HCEC 1CT (cell line): ENCODE data around the gene SBF1.
A peak's percentile ranks its signal among the peaks of the same experiment; 100 is the strongest.

Experiments
- DNase-seq: peaks from one replicate; pipeline ENCODE4 v3.0.0-alpha.2; 2017

Gene SBF1

DNA sequence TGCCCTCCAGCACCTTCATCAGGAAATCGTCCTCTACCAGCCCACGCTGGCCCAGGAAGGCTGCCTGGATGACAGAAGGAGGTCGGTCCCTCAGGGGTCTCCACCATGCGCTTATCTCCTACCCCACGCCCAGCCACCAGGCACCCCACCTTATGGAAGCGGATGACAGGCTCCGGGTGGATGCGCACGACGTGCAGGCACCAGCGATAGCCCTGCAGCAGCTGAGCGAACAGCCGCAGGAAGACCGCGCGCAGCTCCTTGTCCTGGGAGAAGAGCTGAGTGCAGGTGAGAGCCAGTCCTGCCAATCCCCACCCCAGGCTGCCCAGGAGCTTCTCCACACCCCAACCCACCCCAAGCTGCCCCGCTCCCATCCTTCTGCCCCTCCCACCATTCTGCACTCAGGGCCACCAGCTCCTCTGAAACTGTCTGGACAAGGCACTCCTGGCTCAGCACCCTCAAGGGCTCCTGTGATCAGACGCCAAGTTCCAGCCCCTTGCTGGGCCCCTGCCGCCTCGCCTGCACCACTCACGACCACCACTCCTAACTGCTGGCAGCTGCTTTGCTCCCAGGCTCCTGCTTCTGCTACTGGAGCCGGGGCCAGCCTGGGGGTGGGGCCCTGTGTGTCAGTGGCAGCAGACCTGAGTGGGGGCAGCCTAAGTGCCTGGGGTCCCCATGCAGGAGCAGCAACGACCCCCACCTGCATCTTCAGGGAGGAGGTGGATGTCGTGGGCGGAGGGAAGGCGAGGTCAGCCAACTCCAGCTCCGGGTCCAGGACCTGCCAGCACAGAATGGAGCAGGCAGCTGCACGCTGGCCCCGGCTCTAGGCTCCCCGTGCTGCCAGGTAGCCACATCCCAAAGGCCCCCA, 9.5 kb downstream of the SBF1 start:
- DNase-seq = no peak

DNA sequence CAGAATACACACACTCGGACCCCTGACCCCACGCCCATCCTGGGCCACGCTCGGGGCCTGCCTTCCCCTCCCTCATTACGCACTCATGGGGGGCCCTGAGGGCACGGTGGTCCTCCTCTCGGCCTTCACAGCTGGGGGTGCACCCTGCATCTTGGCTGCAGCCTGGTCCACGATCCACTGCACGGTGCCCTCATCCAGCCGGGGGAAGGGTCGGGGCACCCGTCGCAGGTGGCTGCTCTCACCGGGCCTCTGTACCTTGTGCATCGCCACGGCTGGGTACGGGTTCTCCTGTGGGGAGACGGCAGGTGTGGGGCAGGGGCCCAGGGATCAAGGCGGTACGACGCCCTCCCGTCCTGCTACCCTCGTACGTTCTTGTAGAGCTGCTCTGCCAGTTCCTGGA, 10.4 kb downstream of the SBF1 start:
- DNase-seq = no peak

DNA sequence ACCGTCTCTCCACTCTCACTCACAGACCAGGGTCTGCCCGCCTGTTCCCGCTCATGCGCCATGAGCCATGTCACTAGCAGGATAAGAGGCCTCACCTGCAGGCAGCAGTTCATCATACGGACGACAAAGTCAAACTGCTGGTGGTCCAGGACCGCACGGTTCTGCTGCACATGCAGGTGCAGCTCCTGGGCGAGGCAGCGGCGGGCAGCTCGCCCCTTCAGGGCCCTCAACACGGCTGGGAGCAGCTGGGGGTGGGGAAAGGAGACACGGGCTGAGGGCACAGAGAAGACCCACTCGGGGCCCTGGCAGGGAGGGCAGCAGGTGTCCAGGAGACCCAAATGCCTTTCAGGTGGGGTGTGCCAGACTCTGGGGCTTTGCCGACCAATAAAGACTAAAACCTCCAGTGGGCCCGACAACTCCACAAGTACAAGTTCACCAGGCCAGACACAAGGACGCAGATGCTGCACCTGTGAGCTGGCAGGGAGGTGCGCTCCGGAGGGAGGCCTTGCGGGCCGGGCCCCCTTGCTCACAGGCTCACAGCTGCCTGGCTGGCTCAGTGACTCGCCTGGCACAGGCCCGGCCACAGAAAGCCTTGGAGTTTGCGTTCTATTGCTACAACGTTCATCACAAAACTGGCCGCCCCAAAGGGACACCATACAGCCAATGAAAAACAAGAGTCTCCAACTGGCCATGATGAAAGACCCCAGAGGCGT, 11.5 kb downstream of the SBF1 start:
- no peak for DNase-seq

DNA sequence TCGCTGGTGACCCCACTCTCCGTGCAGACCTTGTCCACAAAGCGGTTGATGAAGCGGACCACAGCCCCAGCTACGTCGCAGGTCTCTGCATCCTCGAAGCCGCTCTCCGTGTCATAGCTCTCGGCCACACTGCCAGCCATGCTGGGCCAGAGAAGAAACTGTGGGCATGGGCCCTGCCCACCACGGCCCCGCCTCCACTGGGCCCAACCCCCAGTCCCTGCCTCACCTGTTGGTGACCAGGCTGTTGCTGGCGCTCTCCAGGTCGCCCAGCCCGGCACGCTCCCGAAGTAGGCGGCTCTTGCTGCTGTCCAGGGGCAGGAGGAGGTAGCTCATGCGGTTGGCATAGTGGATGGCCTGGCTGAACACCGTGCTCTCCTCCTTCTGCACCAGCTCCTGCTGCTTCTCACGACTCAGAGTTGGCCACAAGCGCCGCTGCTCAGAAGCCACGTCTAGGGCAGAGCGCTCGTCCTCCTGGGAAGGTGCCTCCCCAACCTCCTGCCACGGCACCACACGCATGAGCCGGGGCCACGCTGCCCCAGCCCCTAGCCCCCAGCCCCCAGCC, 12.8 kb downstream of the SBF1 start:
- no peak for DNase-seq

DNA sequence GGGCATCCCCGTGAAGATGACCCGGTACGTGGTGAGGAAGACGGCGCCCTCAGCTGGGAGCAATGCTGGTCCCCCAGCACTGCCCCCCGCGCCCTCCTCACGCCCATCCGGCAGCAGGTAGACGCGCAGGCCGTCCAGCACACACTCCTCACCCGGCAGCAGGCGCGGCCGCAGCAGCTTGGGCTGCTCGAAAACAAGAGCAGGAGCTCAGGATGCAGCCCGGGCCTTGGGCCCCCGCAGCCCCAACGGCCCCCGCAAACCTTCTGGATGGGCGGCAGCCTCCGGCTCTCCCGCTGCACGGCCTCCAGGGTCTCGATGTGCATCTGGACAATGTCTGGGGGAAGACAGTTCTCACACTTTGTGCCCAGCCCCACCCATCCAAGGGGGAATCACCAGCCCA, 13.3 kb downstream of the SBF1 start:
- no peak for DNase-seq

DNA sequence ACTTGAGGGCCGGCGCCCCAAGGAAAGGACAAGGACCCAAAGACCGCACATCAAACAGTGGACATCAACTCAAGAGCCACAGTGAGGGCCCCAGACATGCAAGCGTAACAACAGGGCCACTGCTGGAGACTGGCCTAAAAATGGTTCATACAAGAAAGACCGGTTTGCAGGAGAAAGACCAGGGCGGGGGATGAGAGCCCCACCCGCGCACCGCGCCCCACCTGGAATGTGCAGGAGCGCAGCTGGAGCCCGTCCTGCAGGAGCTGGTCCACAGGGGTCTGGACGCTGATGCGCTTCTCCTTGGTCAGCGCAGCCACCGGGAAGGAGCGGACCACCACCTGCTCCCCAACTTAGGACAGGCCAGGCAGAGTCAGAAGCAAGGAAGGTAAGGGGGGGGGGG, 13.9 kb downstream of the SBF1 start:
- DNase-seq = no peak

DNA sequence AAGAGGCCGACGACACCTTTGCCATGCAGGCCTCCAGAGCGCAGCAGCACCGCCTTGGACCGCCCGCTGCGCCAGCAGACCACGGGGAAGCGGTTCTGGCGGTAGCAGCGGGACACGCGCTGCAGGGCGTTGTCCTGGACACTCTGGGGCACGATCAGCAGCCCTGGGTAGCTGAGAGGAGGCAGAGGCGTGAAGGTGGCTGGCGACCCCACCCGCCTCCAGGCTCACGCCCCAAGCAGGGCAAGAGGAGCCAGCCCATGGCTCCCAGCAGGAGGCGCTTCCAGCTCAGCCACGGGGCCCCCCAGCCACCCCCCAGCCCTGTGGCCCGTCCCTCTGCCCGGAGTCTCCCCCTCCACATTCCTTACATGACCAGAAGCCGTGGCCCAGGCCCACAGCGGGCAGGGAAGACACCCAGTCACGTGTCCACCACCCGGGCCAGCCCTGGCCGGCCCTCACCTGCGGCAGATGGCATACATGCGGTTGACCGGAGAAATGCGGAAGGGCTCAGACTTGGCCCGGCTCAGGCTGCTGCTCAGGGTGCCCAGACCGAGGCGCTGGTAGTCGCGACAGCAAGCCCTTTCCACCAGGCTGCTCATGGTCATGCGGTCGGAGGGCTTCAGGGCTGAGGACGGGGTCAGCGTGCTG, 15.2 kb downstream of the SBF1 start:
- no peak for DNase-seq

DNA sequence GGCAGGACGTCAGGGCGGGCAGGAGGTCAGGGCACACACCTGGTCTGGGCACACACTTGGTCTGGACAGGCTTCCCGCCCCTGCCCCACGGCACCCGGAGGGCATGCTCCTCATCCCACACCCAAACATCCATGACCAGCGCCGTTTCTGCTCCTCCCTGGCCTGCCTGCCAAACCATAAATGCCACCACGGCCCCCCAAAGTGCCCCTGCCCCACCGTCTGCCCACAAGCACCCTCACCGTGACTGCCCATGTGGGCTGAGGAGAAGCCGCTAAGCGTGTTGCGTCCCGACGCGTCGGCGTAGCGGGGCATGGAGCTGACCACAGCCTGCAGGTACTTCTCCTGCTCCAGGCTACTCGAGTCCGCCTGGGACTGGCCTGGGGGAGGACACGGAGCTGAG, 15.8 kb downstream of the SBF1 start:
- DNase-seq = no peak

DNA sequence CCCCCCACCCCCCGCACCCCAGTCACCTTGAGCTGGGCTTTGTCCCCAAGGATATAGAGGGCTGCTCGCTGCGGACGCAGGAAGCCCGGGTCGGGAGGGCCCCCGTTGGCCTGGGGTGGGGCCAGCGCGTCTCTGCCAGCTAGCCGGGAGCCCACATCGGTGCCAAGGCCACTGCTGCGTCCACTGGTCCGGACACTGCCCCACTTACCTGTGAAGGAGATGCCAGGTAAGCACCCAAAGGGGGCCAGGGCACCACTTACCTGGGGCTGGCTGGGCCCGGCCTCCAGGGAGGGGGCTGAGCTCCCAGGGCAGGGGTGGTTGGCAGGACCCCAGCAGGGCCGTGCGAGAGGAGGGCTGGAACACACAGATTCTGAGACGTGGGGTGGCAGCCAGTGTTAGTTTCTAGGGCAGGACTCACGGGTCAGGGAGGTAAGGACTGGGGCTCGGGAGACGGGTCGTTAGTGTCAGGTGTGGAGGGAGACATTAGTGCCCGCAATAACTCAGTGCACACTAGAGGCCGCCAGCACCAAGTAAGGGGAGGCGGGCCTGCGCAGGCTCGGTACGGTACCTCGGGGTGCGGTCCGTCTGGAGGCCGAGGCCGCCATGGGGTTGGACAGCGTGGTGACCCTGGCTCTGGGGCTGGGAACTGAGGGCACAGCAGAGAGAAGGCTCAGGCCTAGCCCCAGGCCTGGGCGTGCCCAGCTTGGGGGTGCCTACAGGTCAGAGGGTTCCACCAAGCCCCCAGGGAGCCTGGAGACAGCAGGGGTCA, 18.2 kb downstream of the SBF1 start:
- DNase-seq = no peak

DNA sequence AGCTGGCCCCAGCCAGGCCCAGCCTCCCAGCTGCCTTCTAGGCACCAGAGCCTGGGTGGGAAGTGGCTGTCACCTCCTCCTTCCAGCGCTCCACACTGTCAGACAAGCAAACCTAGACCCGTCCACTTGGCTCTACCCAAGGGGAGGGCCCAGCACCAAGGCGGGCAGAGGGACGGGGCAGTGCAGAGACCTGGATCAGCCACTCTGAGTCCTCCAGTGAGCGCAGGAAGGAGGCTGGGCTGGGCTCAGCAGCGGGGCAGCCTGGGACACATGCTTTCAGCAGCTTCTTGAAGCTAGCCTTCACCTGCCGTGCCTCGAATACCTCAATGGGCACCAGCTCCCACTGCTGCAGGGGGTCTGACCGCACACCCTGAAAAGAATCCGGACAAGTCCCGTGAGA, 18.8 kb downstream of the SBF1 start:
- no peak for DNase-seq

DNA sequence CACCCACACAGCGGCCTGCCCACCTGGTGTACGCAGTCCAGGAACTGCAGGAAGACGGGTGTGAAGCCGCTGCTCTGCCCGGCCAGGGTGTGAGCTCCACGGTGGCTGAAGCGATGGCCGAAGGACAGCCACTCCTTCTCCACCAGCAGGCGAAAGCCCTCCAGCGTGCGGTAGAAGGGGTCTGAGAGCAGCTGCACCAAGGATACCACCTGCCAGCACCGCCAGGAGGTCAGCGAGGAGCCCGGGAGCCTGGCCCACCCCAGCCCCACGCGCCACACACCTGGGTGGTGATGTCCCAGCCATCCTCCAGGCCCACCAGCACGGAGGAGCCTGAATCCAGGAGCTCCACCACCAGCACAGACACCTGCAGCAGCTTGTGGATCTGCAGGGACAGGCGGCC, 19.6 kb downstream of the SBF1 start:
- no peak for DNase-seq

DNA sequence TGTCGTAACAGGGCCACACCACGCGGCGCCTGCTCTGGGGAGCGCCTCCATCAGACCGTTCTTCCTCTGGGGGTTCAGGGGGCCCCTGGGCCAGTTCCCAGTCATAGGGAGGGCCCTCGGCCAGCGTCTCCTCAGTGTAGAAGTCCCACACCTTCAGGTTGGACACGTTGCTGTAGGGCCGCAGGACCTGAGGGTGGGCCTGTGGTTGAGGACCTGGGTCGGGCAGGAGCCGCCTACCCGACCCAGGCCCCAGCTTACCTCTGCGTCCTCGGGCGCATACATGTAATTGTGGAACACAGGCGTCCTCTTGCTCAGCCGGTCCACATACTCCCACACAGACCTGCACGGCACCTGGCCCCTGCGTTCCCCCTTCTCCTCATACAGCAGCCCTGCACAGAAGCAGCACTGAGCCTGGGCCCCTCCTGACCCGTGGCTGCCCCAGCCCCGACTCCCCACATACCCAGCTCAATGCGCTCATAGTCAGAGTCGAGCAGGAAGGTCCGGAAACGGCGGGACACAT, 20.2 kb downstream of the SBF1 start:
- no peak for DNase-seq

DNA sequence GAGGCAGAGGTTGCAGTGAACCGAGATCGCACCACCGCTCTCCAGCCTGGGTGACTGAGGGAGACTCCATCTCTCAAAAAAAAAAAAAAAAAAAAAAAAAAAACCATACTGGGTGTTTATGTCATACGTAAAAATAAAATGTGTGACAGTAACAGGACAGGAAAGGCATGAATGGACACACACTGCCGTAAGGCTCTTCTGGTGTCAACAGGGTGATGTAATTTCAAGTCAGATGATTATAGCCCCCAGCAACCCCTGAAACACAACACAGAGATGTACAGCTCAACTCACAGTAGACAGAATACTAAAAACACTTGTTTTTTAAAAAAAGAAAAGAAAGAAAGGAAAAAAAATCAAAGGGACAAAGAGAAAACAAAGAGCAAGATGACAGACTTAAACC, 22.2 kb downstream of the SBF1 start:
- no peak for DNase-seq

DNA sequence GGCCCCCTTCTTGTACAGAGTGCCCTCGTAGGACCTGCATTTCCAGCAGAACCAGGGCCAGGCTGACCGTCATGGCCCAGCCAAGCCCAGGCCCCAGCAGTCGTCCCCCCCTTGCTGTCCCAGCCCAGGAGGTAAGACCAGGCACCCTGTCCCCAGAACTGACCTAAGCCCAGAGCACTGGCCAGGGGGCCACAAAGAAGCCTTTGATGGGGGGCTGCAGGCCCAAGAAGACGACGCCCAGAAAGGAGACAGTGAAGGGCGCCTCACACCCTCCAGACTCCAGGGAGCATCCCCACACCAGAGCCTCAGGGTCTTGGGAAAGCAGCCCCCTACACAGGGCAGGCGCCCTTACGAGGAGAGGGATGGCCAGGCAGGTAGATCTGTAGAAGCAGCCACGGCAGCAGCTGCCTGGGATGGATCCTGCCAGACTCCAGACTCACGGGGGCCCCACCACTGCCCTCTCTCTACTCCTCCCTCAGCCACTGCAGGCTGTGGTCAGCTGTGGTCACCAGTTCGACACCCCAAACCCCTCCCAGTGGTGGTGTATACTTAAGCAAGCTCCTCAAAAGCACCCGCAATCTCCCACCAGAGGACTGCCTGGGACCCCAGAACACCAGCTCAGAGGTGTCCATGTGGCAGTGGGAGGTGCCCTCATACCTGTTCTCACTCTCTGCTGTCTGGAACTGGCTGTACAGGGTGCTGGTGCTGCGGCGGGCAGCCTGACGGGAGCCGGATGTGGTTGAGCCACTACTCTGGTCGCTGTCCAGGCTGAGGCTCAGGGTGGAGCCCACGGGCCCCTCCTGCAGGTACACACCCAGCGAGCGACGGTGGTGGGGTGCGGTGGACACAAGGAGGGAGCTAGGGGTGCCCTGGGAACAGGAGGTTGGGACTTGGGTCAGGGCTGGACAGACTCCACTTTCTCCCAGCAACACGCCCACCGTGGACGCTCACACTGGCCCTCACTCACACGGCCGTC, 27.0 kb downstream of the SBF1 start:
- DNase-seq = no peak

DNA sequence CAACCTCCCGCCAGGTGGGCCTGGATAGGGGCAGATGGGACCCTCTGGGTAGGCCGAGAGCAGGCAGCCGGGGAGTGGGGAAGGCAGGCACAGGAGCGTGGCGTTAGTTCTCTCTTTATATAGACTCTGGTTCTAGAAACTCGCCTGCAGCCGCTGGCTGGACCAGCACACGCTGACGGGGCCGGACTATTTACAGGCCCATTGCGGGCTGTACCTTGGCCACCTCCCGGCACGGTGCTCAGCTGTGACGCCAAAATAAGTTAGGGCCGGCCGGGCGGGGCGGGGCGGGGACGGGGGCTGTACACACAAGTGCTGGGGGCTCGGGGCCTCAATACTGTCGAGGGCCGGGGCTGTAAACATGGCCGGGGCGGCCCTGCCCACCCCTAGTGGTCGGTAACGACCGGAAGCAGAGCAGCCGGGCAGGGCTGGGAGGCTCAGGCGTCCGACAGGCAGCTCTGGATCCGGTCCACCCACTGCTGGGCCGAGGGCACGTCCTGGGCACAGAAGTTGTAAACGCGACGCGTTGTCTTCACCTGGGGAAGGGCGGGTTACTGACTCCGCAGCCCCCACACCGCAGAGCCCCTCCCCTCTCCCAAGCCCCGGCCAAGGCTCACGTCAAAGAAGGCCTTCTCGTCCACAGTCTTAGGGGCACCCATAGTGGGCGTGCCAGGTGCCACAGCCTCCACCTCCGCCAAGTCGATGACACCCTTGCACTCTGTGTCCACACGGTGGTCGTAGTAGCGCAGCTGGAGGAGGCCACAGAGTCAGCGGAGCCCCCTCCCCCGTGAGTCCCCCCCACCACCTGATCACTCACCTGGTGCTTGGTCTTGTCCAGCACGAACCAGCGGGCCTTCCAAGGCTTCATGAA, 27.9 kb downstream of the SBF1 start:
- DNase-seq = no peak

DNA sequence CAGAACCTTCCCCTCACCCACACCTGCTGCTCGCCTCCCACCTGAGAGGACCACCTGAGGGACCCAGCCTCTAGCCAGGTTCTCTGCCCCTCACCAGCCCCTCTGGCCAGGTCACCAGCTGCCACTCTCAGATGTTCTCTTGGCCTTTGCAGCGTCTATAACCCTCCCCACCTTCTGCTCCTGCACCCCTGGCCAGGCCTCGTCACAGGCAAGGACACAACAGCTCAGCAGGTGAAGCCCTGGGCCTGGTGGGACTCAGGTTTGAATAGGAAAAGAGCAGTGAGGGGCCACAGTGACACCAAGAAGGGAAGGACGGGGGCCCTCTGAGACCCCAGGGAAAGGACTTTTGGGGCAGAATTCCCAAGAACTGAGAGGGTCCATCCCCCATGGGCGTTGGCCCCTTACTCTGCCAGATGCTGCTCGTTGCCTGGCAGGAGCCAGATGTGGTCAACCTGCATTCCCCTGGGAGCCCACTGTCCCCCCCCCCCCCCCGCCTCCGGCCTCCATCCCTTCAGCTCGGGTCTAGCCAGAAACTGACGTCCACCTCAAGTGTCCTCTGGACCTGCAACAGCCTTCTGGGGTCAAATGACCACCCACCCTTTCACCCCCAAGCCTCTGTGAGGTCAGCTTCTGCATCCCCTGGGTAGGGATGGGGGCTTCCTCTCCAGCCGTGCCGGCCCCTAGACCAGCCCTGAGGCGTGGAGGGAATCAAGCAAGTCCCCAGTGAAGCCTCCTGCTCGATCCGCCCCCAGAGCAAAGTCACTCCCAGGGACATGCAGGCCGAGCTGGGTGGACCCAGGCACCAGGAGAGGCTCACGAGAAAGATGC, 28.7 kb downstream of the SBF1 start:
- DNase-seq = no peak

DNA sequence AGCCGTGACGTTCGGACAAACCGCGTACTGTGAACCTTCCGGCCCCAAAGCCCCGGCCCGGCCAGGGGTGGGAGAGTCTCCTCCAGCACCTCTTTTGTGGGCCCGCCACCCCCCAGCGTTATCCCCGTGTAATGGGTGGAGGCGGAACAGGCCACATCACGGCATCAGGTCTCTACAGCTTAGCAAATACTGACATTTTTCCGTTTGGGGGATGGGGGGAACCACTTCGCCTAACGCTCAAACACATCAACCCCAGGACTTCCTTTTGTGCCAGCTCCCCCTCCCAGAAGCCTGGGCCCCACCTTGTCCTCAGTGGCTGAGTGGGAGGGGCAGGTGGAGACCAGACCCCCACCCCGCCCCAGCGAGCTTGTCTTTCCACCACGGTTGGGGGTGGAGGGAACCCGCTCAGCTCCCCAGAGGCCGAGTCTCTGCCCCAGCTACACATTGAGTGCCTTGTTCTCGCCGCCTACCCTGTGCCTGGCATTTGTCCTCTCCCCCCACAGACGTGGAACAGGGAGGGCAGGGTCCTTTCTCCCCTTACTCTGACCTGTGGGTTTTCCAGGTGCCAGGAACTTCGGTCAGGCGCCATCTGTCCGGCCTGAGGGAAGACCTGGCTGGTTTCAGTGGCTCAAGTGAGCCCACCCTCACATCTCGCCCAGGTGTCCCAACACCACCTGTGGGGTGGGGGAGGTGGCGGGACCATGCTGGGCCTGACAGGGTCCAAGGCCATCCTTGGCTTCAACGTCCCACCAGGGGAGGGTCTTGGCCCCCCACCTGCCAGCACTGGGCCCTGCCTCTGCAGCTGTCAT, 29.6 kb downstream of the SBF1 start:
- no peak for DNase-seq

DNA sequence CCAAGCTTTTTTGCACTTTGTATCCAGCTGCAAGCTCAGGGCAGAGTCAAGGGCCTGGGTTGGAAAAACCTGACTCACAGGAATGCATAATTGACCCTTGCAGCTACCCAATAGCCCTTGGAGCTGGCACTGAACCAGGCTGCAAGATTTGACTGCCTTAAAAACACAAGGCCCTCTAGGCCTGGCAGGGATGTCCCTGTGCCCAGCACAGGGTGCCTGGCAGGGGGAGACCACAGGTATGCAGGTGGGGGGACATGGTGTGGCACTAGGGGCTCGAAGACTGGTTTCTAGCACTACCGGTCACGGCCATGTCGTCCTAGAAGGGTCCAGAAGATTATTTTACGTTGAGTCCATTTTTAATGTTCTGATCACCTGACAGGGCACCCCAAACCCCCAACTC, 30.2 kb downstream of the SBF1 start:
- DNase-seq = peak; percentile 77
